IMR-90 (cell line): Measurements from ENCODE around the gene C19orf85. TPM values are rescaled to one million over a fixed set of nuclear protein-coding genes. Genes with fewer than 3 reads are reported as not detected.
A peak's percentile ranks its signal among the peaks of the same experiment; 100 is the strongest.

Experiments
- ATAC-seq: fragments of 200-7000 bp; cut with Tn5 transposase; 2 replicates; pipeline ENCODE4 v1.9.1; 2020; ENCODE audit warnings: low read depth, mild to moderate bottlenecking, moderate library complexity
- BruUV-seq: library from RNA; stranded (reverse); fragments of 400-500 nt; replicated peaks from 2 replicates; lab custom pipeline; 2021; lab: Mats Ljungman, UMichigan
- CTCF ChIA-PET: fragments of 300-600 bp; formaldehyde crosslinking; extraction: SDS; loops from one replicate; lab custom pipeline; 2021; ENCODE audit warnings: antibody characterized with exemption; lab: Yijun Ruan, JAX
- POLR2A ChIA-PET: fragments of 300-600 bp; sonication (Branson Sonifier 250); formaldehyde crosslinking; loops from one replicate; lab custom pipeline; 2022; ENCODE audit warnings: antibody characterized with exemption; ENCODE audit not compliant: unreplicated experiment; lab: Charles Lee
- DNase-seq: peaks from one replicate; pipeline ENCODE4 v3.0.0; 2013
- H2AFZ ChIP-seq: replicated peaks from 2 replicates; pipeline ENCODE3; 2013; ENCODE audit warnings: low read length, mild to moderate bottlenecking; ENCODE audit not compliant: poor library complexity
- H2AK5ac ChIP-seq: 2 replicates; pipeline ENCODE4 v1.6.1; 2013; ENCODE audit warnings: low read depth, low read length, inconsistent platforms
- H2AK9ac ChIP-seq: replicated peaks from 2 replicates; pipeline ENCODE3; 2013; ENCODE audit warnings: mild to moderate bottlenecking, low read depth, low read length, moderate library complexity; ENCODE audit not compliant: poor library complexity
- H2BK120ac ChIP-seq: 2 replicates; pipeline ENCODE4 v1.6.1; 2013; ENCODE audit warnings: low read depth, low read length, inconsistent platforms
- H2BK15ac ChIP-seq: 3 replicates; pipeline ENCODE4 v1.6.1; 2013; ENCODE audit warnings: low read depth, low read length, inconsistent platforms
- H2BK20ac ChIP-seq: 2 replicates; pipeline ENCODE4 v1.6.1; 2013; ENCODE audit warnings: low read depth, mild to moderate bottlenecking, inconsistent platforms, low read length, moderate library complexity
- H2BK5ac ChIP-seq: 2 replicates; pipeline ENCODE4 v1.6.1; 2013; ENCODE audit warnings: mild to moderate bottlenecking, low read depth, low read length, inconsistent platforms; ENCODE audit not compliant: poor library complexity, severe bottlenecking
- H3K14ac ChIP-seq: replicated peaks from 2 replicates; pipeline ENCODE4 v1.6.1; 2013; ENCODE audit warnings: low read depth, low read length, inconsistent platforms
- H3K18ac ChIP-seq: 2 replicates; pipeline ENCODE4 v1.6.1; 2013; ENCODE audit warnings: low read depth, low read length, control low read depth
- H3K23ac ChIP-seq: 2 replicates; pipeline ENCODE4 v1.6.1; 2013; ENCODE audit warnings: low read depth, low read length, inconsistent platforms
- H3K27ac ChIP-seq: 2 replicates; pipeline ENCODE4 v1.5.1; 2013; ENCODE audit warnings: mild to moderate bottlenecking, control low read depth, low read length; ENCODE audit not compliant: insufficient read depth
- H3K27me3 ChIP-seq: 2 replicates; pipeline ENCODE4 v1.6.1; 2013; ENCODE audit warnings: low read length; ENCODE audit not compliant: control insufficient read depth, insufficient read depth
- H3K36me3 ChIP-seq: 2 replicates; pipeline ENCODE4 v1.6.1; 2013; ENCODE audit warnings: low read length, mixed read lengths; ENCODE audit not compliant: control insufficient read depth, insufficient read depth
- H3K4ac ChIP-seq: 2 replicates; pipeline ENCODE4 v1.6.1; 2013; ENCODE audit warnings: low read depth, low read length, inconsistent platforms
- H3K4me1 ChIP-seq: 2 replicates; pipeline ENCODE4 v1.6.1; 2013; ENCODE audit warnings: low read length, mixed read lengths; ENCODE audit not compliant: control insufficient read depth, insufficient read depth
- H3K4me2 ChIP-seq: 2 replicates; pipeline ENCODE4 v1.6.1; 2013; ENCODE audit warnings: low read depth, mild to moderate bottlenecking, control low read depth, low read length, moderate library complexity
- H3K4me3 ChIP-seq: 2 replicates; pipeline ENCODE4 v1.5.1; 2013; ENCODE audit warnings: low read depth, mild to moderate bottlenecking, control low read depth, low read length, moderate library complexity; ENCODE audit not compliant: insufficient read depth
- H3K56ac ChIP-seq: 2 replicates; pipeline ENCODE4 v1.6.1; 2013; ENCODE audit warnings: low read length, inconsistent platforms; ENCODE audit not compliant: insufficient read depth; ENCODE audit errors: extremely low read depth
- H3K79me1 ChIP-seq, 2 experiments: 2 replicates each; pipeline ENCODE4 v1.6.1; 2013; ENCODE audit warnings: low read length in 2 of 2, inconsistent platforms in 1 of 2, low read depth in 1 of 2
- H3K9ac ChIP-seq: 2 replicates; pipeline ENCODE4 v1.6.1; 2013; ENCODE audit warnings: low read depth, low read length, control low read depth
- H3K9me1 ChIP-seq: 2 replicates; pipeline ENCODE4 v1.6.1; 2013; ENCODE audit warnings: low read length, inconsistent platforms; ENCODE audit not compliant: insufficient read depth
- H3K9me3 ChIP-seq: 2 replicates; pipeline ENCODE4 v1.6.1; 2013; ENCODE audit warnings: low read length; ENCODE audit not compliant: control insufficient read depth, insufficient read depth
- H4K20me1 ChIP-seq: 2 replicates; pipeline ENCODE4 v1.6.1; 2013; ENCODE audit warnings: low read length, inconsistent platforms; ENCODE audit not compliant: insufficient read depth
- H4K5ac ChIP-seq: 2 replicates; pipeline ENCODE4 v1.6.1; 2013; ENCODE audit warnings: mild to moderate bottlenecking, low read depth, low read length, control low read depth
- H4K8ac ChIP-seq, 2 experiments: 2 replicates each; pipeline ENCODE4 v1.6.1; 2013; ENCODE audit warnings: low read depth in 2 of 2, low read length in 2 of 2, control low read depth in 1 of 2, inconsistent platforms in 1 of 2
- H4K91ac ChIP-seq: 2 replicates; pipeline ENCODE4 v1.6.1; 2013; ENCODE audit warnings: low read depth, low read length, inconsistent platforms; ENCODE audit not compliant: insufficient read depth
- BHLHE40 ChIP-seq: fragments of 150-350 bp; IDR thresholded peaks from 2 replicates; pipeline ENCODE4 v1.6.1; 2016; ENCODE audit warnings: mild to moderate bottlenecking, low read depth, low read length
- CEBPB ChIP-seq: IDR thresholded peaks from 2 replicates; pipeline ENCODE4 v1.6.1; 2012; ENCODE audit warnings: low read depth, low read length, improper control_type of control experiment
- CHD1 ChIP-seq: IDR thresholded peaks from 2 replicates; pipeline ENCODE4 v1.6.1; 2012; ENCODE audit warnings: low read depth, low read length, improper control_type of control experiment
- CTCF ChIP-seq: conservative IDR thresholded peaks from 2 replicates; pipeline ENCODE4 v1.5.1; 2012; ENCODE audit warnings: mild to moderate bottlenecking, low read depth, low read length, improper control_type of control experiment
- ELK1 ChIP-seq: fragments of 150-350 bp; IDR thresholded peaks from 2 replicates; pipeline ENCODE4 v1.6.1; 2016; ENCODE audit warnings: low read depth, mild to moderate bottlenecking, low read length, moderate library complexity, borderline replicate concordance
- FOS ChIP-seq: fragments of 150-350 bp; IDR thresholded peaks from 2 replicates; pipeline ENCODE4 v1.6.1; 2016; ENCODE audit warnings: low read depth, low read length
- MAFK ChIP-seq: IDR thresholded peaks from 2 replicates; pipeline ENCODE4 v1.6.1; 2012; ENCODE audit warnings: low read depth, low read length, improper control_type of control experiment
- MAZ ChIP-seq: IDR thresholded peaks from 2 replicates; pipeline ENCODE4 v1.6.1; 2012; ENCODE audit warnings: low read depth, mild to moderate bottlenecking, low read length, improper control_type of control experiment, moderate library complexity, borderline replicate concordance
- MXI1 ChIP-seq: IDR thresholded peaks from 2 replicates; pipeline ENCODE4 v1.6.1; 2012; ENCODE audit warnings: low read depth, mild to moderate bottlenecking, low read length, moderate library complexity, borderline replicate concordance
- NFE2L2 ChIP-seq: fragments of 150-350 bp; IDR thresholded peaks from 2 replicates; pipeline ENCODE4 v1.6.1; 2016; ENCODE audit warnings: low read depth, mild to moderate bottlenecking, low read length
- POLR2A ChIP-seq: IDR thresholded peaks from 2 replicates; pipeline ENCODE4 v1.6.1; 2012; ENCODE audit warnings: mild to moderate bottlenecking, low read depth, low read length
- RAD21 ChIP-seq: IDR thresholded peaks from 2 replicates; pipeline ENCODE4 v1.6.1; 2012; ENCODE audit warnings: low read length, improper control_type of control experiment
- RCOR1 ChIP-seq: IDR thresholded peaks from 2 replicates; pipeline ENCODE4 v1.6.1; 2012; ENCODE audit warnings: mild to moderate bottlenecking, low read length, improper control_type of control experiment; ENCODE audit not compliant: insufficient replicate concordance
- RFX5 ChIP-seq: IDR thresholded peaks from 2 replicates; pipeline ENCODE4 v1.8.0; 2012; ENCODE audit warnings: low read depth, mild to moderate bottlenecking, low read length, moderate library complexity
- SMC3 ChIP-seq: fragments of 150-350 bp; IDR thresholded peaks from 2 replicates; pipeline ENCODE4 v1.6.1; 2016; ENCODE audit warnings: low read depth, mild to moderate bottlenecking, antibody characterized with exemption, low read length, moderate library complexity
- USF2 ChIP-seq: fragments of 150-350 bp; IDR thresholded peaks from 2 replicates; pipeline ENCODE4 v1.6.1; 2017; ENCODE audit warnings: mild to moderate bottlenecking, antibody characterized with exemption, low read length, low read depth
- WGBS, 2 experiments: methylation state at CpG; one replicate each; pipeline versions ENCODE4 v1.1.5 to v1.1.7; 2013; ENCODE audit warnings: missing lambda C conversion rate in 2 of 2; ENCODE audit not compliant: insufficient read length in 1 of 2; ENCODE audit errors: extremely low coverage in 2 of 2; 5-methylcytosine and 5-hydroxymethylcytosine counted together
- dilution Hi-C: fragments of 300-500 bp; cut with HindIII; formaldehyde crosslinking; loops from one replicate; pipeline ENCODE4 v1.14.3; 2018; ENCODE audit warnings: low sequenced_read_pairs; ENCODE audit not compliant: unreplicated experiment
- in situ Hi-C: fragments of 300-500 bp; cut with MboI; formaldehyde crosslinking; loops from 3 replicates; pipeline ENCODE4 v1.14.3; 2019; ENCODE audit warnings: low sequenced_read_pairs, inconsistent platforms, mixed read lengths
- intact Hi-C: fragments of 100-400 bp; cut with micrococcal nuclease; formaldehyde crosslinking; loops from 2 replicates; pipeline ENCODE4 v1.10.0; 2022
- polyA plus RNA-seq, 3 experiments: library from polyadenylated mRNA; depleted of rRNA; stranded (reverse); fragments of >200 nt; gene quantifications; 2 replicates each; pipeline ENCODE4 v1.2.3, GENCODE V29; 2012; ENCODE audit warnings: low replicate concordance in 1 of 3
- total RNA-seq: library from RNA; depleted of rRNA; stranded (reverse); fragments of >200 nt; gene quantifications from 2 replicates; pipeline ENCODE4 v1.2.3, GENCODE V29; 2012

C19orf85 gene
- total and polyA plus RNA-seq, 2 of the 4 experiments (the other 2 are of a cell fraction): not detected

GRCh38 chr19:55497763-55498162 lies 33.2 kb upstream of the C19orf85 start:
- ChIA-PET POLR2A (no interaction called here), CTCF (no interaction called here)

More at GRCh38 chr19:55497763-55498162, 33.2 kb upstream of the C19orf85 start:
- no peak overlapping the region for H3K9ac ChIP-seq
- H4K91ac ChIP-seq: no peak overlapping the region
- dilution Hi-C loops: no loop called here
- WGBS, 2 experiments: 96% methylated on average over 9 of the region's 13 CpGs; no CpG with 5 or more reads in 1 of the 2 experiments
- no peak overlapping the region for H2BK20ac ChIP-seq
- no peak overlapping the region for H3K14ac ChIP-seq
- BruUV-seq: no TSS peak
- intact Hi-C loops: no loop called here
- H3K27me3 ChIP-seq: no peaks in the 10 kb centered on the region
- no peaks in the 10 kb centered on the region for H3K9me3 ChIP-seq
- no peak overlapping the region for H3K23ac ChIP-seq
- no peak overlapping the region for H3K27ac ChIP-seq
- no peak overlapping the region for H3K4me3 ChIP-seq
- no peak overlapping the region for H3K4ac ChIP-seq
- in situ Hi-C loops: loop anchor here (25.0 kb wide), 1 partner anchor 1035 kb away; the partner anchor contains the start of genes CDC42EP5 and LENG9
- H3K4me1 ChIP-seq: peaks cover 16% of the 10 kb centered on the region
- peak overlapping the region; percentile 51 for H2AFZ ChIP-seq
- no peak overlapping the region for H3K4me2 ChIP-seq
- TF ChIP-seq RCOR1 (no peak), SMC3 (no peak), NFE2L2 (no peak), CHD1 (no peak), MAZ (no peak), ELK1 (no peak), RFX5 (no peak), MXI1 (no peak), USF2 (no peak), POLR2A (no peak), BHLHE40 (no peak), MAFK (no peak), CEBPB (no peak), RAD21 (no peak), FOS (no peak), CTCF (no peak)
- H3K79me1 ChIP-seq: peaks cover 0 to 17% of the 10 kb centered on the region in 2 experiments
- no peak overlapping the region for H2BK120ac ChIP-seq
- peaks cover 13% of the 10 kb centered on the region; the same call in 1 of the 2 replicates for H3K36me3 ChIP-seq
- H4K20me1 ChIP-seq: no peaks in the 10 kb centered on the region
- no peak overlapping the region for H2AK5ac ChIP-seq
- H4K8ac ChIP-seq: no peak overlapping the region
- no peak overlapping the region for H2AK9ac ChIP-seq
- peaks cover 3% of the 10 kb centered on the region for H3K9me1 ChIP-seq
- H2BK5ac ChIP-seq: no peak overlapping the region
- H3K18ac ChIP-seq: no peak overlapping the region
- ATAC-seq: no peak
- no peak overlapping the region for H2BK15ac ChIP-seq
- no peak overlapping the region for H4K5ac ChIP-seq
- H3K56ac ChIP-seq: no peak overlapping the region
- no peak for DNase-seq
